Measurements from ENCODE around the gene ATP9A. TPM values are rescaled to one million over a fixed set of nuclear protein-coding genes. Genes with fewer than 3 reads are reported as not detected.
A peak's percentile ranks its signal among the peaks of the same experiment; 100 is the strongest.
"Not testable (repeated sequence)": the region's sequence is repeated elsewhere in the genome, so short reads cannot be mapped to it uniquely, and the experiment has no call there.

The ATP9A gene
- total RNA-seq, 1 donor, result 69.1 TPM

DNA sequence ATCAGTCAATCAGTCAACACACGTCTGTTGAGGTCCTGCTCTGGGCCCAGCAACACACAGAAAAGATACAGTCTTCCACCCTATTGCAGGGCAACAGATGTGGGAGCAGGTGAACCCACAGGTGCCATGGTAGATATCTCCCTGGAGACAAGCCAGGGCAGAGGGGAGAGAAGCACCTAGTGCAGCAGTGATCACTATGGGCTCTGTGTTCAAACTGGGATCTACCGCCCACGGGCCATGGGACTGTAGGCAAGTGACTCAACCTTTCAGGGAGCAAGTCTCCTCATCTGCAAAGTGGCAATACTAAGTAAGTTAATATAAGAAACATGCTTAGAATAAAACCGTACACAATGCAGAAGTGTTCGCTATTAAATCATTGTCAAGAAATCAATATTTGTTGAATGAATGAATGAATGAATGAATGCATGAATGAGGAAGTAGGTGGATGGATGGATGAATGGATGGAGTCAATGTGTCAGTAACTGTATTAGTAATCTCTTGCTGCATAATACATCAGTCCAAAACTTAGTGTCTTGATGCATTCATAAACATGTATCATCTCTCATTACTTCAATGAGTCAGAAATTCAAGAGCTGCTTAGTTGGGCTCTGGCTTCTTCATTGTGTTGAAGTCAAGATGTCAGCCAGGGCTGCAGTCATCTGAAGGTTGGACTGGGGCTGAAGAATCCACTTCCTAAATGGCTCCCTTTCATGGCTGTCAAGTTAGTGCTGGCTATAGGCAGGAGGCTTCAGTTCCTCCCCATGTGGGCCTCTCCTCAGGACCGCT is 193.7 kb downstream of the ATP9A start:
- TF ChIP-seq, protein P1, sequence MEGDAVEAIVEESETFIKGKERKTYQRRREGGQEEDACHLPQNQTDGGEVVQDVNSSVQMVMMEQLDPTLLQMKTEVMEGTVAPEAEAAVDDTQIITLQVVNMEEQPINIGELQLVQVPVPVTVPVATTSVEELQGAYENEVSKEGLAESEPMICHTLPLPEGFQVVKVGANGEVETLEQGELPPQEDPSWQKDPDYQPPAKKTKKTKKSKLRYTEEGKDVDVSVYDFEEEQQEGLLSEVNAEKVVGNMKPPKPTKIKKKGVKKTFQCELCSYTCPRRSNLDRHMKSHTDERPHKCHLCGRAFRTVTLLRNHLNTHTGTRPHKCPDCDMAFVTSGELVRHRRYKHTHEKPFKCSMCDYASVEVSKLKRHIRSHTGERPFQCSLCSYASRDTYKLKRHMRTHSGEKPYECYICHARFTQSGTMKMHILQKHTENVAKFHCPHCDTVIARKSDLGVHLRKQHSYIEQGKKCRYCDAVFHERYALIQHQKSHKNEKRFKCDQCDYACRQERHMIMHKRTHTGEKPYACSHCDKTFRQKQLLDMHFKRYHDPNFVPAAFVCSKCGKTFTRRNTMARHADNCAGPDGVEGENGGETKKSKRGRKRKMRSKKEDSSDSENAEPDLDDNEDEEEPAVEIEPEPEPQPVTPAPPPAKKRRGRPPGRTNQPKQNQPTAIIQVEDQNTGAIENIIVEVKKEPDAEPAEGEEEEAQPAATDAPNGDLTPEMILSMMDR (IDR thresholded peaks at IDR 0.05; ENCODE audit: insufficient read depth, low read length), result no peak
- no peak overlapping the region for H3K4me3 ChIP-seq (ENCODE audit: low read depth, low read length)
- DNase-seq (ENCODE audit: low read depth), result no peak

DNA sequence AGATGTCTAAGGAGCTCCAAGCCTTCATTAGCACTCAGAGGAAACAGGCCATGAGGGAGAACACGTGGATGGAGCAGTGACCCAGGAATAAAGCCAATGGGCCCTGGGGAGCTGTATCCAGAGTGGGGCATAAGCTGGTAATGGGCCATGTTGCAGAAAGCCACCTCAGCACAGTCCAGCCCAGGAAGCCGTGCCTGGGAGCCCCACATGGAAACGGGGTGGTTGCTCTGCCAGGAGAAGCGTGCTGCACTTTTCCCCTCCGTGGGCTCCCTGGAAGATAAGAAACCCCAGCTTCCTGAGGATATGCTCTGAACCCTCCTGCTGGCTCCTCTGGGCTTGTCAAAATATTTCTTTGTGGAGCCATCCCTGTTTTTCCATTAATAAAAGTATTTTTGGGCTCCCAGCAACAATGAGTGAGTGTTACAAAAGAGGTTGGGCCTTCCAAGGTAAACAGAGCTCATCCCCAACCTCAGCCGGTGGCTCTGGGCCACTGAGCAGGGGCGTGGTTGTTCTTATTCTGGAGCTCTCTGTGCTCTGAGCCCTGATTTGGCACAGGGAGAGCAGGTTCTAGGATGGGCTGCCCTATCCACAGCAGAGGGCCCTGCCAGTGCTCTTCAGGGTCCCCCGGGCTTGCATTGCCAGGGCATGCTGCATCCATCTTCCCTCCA is 194.5 kb downstream of the ATP9A start:
- DNase-seq (ENCODE audit: low read depth), result peak; percentile 76
- no peak overlapping the region for H3K4me3 ChIP-seq (ENCODE audit: low read depth, low read length)
- TF ChIP-seq, protein P1 (IDR thresholded peaks at IDR 0.05; ENCODE audit: insufficient read depth, low read length), result no peak

- DNase-seq (ENCODE audit: low read depth), result no peak
- TF ChIP-seq, protein P1 (IDR thresholded peaks at IDR 0.05; ENCODE audit: insufficient read depth, low read length), result no peak
- H3K4me3 ChIP-seq (ENCODE audit: low read depth, low read length), result no peak overlapping the region
Observed at GRCh38 chr20:51571460-51571794, 196.8 kb downstream of the ATP9A start.

DNA sequence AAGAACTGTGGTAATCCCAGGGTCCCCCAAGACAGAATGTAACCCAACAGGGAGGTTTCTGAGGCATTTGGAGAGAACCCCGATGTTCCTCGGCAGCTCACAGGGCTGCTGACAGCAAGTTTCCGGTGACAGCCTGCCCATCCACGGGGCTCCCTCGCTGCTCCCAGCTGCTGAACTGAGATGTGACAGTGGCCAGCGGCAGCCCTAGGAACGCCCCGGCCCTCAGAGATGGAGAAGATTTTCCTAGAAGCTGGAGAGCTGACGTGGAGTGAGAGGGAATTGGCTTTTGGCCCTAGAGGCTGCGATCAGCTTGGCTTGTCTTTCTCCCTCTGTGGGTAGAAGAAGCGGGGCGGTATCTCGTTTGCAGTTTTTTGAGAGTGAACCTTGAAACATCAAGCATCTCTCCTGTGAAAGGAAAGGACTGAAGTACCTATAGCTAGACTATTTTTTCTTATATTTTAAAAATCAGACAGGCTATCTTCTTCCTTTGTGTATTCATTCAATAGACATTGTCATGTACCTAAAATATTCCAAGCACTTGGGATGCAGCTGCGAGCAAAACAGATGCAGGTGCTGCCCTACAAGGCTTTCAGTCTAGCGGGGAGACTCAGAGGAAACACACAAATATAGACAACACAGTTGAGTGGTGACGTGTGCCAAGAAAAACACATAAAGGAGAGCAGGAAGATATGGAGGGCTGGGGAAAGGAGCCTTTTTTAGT is 197.3 kb downstream of the ATP9A start:
- no peak overlapping the region for H3K4me3 ChIP-seq (ENCODE audit: low read depth, low read length)
- DNase-seq (ENCODE audit: low read depth), result peak; percentile 44
- TF ChIP-seq, protein P1 (IDR thresholded peaks at IDR 0.05; ENCODE audit: insufficient read depth, low read length), result no peak

GRCh38 chr20:51569815-51570738 is 198.1 kb downstream of the ATP9A start:
- H3K4me3 ChIP-seq (ENCODE audit: low read depth, low read length), result no peak overlapping the region
- TF ChIP-seq, protein P1 (IDR thresholded peaks at IDR 0.05; ENCODE audit: insufficient read depth, low read length), result no peak
- no peak for DNase-seq (ENCODE audit: low read depth)

GRCh38 chr20:51568533-51568932 is 199.7 kb downstream of the ATP9A start:
- not testable (repeated sequence) for DNase-seq (ENCODE audit: low read depth); H3K4me3 ChIP-seq (ENCODE audit: low read depth, low read length)
